Mammary epithelial cell (primary cell): ENCODE data around the gene BBS9.

ENCODE experiments used
- EZH2 ChIP-seq: IDR thresholded peaks from 2 replicates; pipeline ENCODE4 v1.6.1; 2012; ENCODE audit warnings: low read length, inconsistent platforms, borderline replicate concordance
- TF ChIP-seq, protein P1 (sequence below), 2 donors: IDR thresholded peaks in 1 of 2; conservative IDR thresholded peaks in 1 of 2; 2 replicates each; pipeline ENCODE4 v1.5.1; 2011 to 2012; ENCODE audit warnings: inconsistent platforms in 2 of 2, low read length in 2 of 2, mild to moderate bottlenecking in 2 of 2, control low read depth in 1 of 2, low read depth in 1 of 2; ENCODE audit not compliant: insufficient read depth in 1 of 2; ENCODE audit errors: extremely low read depth in 1 of 2

DNA sequence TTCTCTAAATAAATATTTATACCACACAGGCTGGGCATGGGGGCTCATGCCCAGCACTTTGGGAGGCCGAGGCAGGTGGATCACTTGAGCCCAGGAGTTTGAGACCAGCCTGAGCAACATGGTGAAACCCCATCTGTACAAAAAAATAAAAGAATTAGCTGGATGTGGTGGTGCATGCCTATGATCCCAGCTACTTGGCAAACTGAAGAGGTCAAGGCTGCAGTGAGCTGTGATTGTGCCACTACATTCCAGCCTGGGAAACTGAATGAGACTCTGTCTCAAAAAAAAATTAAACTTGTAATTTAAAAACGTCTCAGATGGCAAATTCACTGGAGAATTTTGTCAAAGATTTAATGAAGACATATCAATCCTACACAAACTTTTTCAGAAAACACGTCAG is 498.4 kb downstream of the BBS9 start:
- TF ChIP-seq, protein P1, sequence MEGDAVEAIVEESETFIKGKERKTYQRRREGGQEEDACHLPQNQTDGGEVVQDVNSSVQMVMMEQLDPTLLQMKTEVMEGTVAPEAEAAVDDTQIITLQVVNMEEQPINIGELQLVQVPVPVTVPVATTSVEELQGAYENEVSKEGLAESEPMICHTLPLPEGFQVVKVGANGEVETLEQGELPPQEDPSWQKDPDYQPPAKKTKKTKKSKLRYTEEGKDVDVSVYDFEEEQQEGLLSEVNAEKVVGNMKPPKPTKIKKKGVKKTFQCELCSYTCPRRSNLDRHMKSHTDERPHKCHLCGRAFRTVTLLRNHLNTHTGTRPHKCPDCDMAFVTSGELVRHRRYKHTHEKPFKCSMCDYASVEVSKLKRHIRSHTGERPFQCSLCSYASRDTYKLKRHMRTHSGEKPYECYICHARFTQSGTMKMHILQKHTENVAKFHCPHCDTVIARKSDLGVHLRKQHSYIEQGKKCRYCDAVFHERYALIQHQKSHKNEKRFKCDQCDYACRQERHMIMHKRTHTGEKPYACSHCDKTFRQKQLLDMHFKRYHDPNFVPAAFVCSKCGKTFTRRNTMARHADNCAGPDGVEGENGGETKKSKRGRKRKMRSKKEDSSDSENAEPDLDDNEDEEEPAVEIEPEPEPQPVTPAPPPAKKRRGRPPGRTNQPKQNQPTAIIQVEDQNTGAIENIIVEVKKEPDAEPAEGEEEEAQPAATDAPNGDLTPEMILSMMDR (conservative IDR thresholded peaks at IDR 0.05 in 1 of 2, IDR thresholded peaks at IDR 0.05 in 1 of 2; ENCODE audit: extremely low read depth in 1 of 2, insufficient read depth in 1 of 2, low read depth in 1 of 2, low read length in 2 of 2) = no peak
- TF ChIP-seq EZH2 = no peak
